Heart left ventricle (tissue), 13 donors: ENCODE data around the gene P2RY11.

Source experiments
- POLR2A ChIP-seq, 2 donors: fragments of 450-650 bp; IDR thresholded peaks; one replicate each; pipeline ENCODE4 v1.6.1; 2017; ENCODE audit warnings: antibody characterized with exemption in 2 of 2, mild to moderate bottlenecking in 2 of 2, moderate library complexity in 2 of 2
- TF ChIP-seq, protein P1 (sequence below), 12 donors: fragments of 200-600 bp; sonication (generic) in 4 of 12; IDR thresholded peaks; one replicate each; pipeline versions ENCODE4 v1.5.0 to v1.8.0; 2018 to 2022; ENCODE audit warnings: antibody characterized with exemption in 12 of 12, mild to moderate bottlenecking in 5 of 12
- donor health status: ischemic (EF 13 %, LVEDD 7.1; RV severe dilation, severe dysfunction).
- donor health status: DM: no; HTN: yes; CAD: no.
- donor health status: DM: no; HTN: no; CAD: no.
- donor health status: ischemic (EF 25% LVEDD 6.9; RV normal size, moderate dysfunction).
- donor health status: ischemic (EF 25% LVEDD 5.7; RV mildly dilated, moderate dysfunction).
- donor health status: ischemic (EF 35%, LVEDD 5.7; RV mildly dilated, moderate dysfunction).
- donor health status: nonischemic (EF 11% LVEDD 7.7; RV severe dilation, severe dysfunction).
- donor health status: DM: yes; HTN: yes; CAD: no.
- donor health status: PGD.
- donor health status: ischemic (EF 29% LVEDD 5.4; RV normal size, mild dysfunction).
- donor health status: nonischemic (EF 23%, LVEDD 6.1; RV moderate dilation, normal function).

DNA sequence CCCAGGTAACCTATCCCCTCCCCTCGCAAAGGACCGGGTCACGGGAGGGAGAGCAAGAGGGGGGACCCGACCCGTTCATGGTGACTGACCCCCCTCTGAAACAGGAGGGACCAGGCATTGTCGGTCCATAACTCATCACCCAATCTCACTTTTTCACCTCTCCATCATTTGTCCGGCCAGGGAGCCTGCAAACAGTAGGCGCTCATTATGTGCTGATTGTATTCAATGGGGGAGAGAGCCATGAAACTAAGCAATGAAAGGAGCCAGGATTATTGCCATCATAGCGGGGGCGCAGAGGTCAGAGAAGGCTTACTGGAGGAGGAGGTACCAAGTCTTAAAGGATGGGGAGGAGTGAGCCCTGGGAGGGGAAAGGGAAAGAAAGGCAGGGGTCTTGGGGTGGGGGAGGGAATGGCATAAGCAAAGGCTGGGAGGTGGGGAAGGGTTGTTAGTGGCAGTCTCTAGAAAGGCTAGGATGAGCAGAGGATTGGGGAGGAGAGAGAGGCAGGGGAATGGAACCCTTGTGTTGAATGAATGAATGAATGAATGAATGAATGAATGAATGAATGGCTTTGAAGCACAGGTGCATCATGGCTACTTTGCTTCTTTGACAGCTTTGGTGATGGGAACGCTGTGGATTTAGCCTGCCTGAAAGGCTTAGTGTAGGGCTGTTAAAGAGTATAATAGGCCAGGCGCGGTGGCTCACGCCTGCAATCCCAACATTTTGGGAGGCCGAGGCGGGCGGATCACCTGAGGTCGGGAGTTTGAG lies 24.0 kb upstream of the P2RY11 start:
- TF ChIP-seq, protein P1, sequence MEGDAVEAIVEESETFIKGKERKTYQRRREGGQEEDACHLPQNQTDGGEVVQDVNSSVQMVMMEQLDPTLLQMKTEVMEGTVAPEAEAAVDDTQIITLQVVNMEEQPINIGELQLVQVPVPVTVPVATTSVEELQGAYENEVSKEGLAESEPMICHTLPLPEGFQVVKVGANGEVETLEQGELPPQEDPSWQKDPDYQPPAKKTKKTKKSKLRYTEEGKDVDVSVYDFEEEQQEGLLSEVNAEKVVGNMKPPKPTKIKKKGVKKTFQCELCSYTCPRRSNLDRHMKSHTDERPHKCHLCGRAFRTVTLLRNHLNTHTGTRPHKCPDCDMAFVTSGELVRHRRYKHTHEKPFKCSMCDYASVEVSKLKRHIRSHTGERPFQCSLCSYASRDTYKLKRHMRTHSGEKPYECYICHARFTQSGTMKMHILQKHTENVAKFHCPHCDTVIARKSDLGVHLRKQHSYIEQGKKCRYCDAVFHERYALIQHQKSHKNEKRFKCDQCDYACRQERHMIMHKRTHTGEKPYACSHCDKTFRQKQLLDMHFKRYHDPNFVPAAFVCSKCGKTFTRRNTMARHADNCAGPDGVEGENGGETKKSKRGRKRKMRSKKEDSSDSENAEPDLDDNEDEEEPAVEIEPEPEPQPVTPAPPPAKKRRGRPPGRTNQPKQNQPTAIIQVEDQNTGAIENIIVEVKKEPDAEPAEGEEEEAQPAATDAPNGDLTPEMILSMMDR (IDR thresholded peaks at IDR 0.05), result no peak
- TF ChIP-seq POLR2A (IDR thresholded peaks at IDR 0.05), result no peak
